Measurements from ENCODE around the gene FADS2.
A peak's percentile ranks its signal among the peaks of the same experiment; 100 is the strongest.
"Not testable (repeated sequence)": the region's sequence is repeated elsewhere in the genome, so short reads cannot be mapped to it uniquely, and the experiment has no call there.

FADS2 gene

DNA sequence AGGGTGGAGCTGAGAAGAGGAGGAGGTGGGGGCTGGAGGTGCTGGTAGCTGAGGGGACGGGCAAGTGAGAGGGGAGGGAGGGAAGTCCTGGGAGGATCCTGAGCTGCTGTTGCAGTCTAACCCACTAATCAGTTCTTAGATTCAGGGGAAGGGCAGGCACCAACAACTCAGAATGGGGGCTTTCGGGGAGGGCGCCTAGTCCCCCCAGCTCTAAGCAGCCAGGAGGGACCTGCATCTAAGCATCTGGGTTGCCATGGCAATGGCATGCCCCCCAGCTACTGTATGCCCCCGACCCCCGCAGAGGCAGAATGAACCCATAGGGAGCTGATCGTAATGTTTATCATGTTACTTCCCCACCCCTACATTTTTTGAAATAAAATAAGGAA lies 38.9 kb downstream of the FADS2 start:
- FAIRE-seq = no peak
- no peak for DNase-seq (ENCODE audit: low spot score)

DNA sequence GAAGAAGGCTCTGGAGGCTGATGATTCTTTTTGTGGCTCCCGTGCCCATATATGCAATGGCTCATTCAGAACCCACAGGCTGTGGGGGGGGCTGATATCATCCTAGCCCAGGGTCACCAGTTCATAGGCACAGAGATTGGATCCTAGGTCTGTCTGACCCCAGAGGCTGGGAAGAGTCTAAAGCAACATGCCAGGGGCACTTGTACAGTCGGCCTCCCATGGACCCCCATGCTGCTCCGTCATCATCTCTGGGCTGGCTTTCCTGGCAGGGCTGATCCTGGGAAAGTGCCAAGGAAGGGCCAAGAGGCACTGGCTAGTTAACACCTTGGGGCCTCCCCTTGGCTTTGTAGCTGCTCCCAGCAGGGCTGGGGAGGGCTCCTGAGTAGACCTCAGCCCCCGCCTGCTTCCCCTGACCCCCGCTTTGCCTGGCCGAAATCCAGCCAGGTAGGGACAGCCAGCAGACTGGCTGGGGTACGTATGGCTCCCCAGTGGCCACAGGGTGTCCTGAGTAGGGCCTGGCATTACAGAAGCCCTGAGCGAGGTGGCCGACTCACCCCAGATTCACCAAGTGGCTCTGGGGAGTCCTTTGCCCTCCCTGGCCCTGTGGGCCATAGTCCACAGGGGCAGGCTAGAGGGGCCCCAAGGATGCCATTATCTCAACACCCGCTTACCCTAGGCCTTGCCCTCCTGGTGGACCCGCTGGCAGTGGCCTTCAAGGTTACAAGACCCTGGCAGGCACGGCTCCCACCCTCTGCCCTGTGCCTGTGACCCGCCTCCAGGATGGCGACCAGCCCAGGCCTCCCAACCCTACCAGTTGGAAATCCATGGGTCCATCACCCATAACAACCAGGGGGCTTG lies 40.7 kb downstream of the FADS2 start:
- DNase-seq (ENCODE audit: low spot score) (no peak), FAIRE-seq (no peak)

DNA sequence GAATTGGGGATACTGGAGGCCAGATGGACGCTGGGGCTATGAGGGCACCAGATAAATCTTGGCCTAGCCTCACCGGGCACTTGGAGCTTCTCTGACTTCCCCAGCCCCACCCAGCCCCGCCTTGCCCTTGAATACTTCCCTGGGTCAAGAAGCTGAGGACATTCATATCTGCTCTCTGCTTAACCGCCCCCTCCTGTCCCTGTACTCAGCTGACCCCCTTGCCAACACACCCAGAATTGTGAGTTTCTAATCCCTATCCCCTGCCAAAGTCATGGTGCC lies 41.3 kb downstream of the FADS2 start:
- FAIRE-seq (no peak), DNase-seq (ENCODE audit: low spot score) (no peak)

DNA sequence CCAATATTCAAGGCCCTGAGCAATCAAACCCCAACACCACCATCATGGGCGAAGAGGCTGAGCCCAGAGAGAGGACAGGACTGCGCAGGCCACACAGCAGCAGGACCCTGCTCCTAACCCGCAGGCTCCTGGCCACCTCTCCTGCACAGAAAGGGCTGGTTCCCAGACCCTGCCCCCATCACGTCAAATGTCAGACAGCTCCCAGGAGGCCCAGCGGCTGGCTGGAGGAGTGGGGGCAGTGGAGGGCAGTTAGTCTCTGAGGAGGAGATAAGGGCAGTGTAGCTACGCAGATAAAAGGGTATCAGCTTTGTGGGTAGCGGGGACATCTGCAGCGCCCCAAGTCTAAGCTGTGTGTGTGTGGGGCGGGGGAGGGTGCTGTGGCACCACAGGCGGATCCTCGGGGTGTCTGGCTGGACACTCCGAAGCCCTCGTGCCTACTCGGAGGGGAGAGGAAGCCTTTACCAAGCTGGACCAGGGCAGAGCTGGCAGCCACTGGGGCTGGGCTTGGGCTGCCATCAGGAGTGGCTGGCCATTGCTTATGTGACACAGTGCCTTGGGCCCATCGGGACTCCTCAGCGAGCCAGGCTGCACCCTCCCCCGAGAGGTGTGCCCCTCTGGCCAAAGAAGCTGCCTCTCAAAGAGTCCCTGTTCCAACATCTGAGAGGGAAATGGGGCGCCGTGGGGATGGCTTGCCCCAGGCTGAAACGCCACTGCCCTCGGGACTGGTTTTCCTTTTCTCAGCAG lies 41.8 kb downstream of the FADS2 start:
- no peak for DNase-seq (ENCODE audit: low spot score)
- no peak for FAIRE-seq

DNA sequence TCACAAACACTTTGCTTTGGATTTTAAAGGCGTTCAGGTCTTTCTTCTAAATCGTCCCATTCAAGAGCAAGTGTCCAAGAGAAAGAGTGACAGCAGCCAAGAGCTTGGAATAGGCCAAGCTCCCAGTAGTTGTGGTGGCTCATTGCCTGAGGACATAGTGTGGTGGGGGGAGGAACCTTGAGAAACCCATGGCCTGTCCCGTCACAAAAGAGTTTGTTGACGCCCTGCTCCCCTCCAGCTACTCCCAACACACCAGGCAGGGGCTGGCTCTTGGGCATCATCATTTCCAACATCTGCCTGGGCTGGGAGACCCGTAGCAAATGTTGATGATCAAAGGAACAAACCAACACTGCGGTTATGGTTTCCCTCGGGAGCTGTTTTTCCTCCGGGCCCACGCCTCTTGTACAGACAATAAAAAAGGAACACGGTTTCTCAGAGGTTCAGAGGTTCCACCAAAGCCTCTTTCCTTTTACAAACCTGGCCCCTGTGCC lies 42.5 kb downstream of the FADS2 start:
- no peak for DNase-seq (ENCODE audit: low spot score)
- no peak for FAIRE-seq

DNA sequence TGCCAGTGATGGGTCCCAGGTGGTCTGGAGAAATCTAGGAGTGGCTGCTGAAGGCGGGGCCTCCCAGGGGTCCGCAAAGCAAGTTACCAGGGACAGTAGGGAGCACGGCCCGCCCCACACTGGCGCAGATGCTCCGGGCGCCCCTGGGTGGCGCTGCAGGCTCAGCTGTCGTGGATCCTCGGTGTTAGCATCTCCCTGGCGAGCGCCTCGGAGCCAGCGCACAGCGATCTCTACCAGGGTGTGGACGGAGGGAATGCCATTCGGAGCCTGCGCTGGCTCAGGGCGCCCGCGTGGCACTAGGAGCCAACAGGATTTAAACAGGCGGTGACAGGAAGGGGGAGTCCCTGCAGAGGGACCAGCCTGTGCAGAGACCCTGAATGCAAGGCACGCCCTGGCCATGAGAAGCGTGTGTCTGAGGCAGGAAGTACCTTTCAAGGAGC lies 43.1 kb downstream of the FADS2 start:
- DNase-seq (ENCODE audit: low spot score) (peak; percentile 44), FAIRE-seq (no peak)

DNA sequence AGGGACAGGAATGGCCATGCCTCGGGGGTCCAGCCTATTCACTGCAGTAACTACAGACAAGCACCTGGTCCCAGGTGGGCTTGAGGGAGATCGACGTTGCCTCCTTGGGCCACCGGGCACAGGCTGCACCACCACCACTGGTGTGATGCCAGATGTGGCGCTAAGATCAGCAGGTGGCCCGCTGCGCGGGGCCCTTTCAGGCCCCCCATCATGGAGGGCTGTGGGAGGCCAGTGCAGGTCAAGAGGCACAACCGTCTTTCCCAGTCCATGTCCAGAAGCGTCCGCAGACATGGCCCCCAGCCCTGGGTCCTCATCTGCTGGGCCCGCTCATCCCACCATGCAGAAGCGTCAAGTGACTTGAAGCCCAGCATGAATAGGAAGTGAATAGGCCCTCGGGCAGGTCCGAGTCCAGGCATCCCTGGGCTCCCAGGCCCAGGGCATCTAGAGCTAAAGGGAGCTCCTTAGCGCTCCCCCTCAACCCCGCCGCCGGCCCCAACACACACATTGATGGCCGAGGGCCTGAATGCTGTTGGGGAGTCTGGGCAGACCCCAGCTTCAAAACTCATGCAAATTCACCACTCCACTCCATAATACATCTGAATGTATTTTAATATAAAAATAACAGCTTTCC lies 45.0 kb downstream of the FADS2 start:
- no peak for DNase-seq (ENCODE audit: low spot score)
- FAIRE-seq = no peak

DNA sequence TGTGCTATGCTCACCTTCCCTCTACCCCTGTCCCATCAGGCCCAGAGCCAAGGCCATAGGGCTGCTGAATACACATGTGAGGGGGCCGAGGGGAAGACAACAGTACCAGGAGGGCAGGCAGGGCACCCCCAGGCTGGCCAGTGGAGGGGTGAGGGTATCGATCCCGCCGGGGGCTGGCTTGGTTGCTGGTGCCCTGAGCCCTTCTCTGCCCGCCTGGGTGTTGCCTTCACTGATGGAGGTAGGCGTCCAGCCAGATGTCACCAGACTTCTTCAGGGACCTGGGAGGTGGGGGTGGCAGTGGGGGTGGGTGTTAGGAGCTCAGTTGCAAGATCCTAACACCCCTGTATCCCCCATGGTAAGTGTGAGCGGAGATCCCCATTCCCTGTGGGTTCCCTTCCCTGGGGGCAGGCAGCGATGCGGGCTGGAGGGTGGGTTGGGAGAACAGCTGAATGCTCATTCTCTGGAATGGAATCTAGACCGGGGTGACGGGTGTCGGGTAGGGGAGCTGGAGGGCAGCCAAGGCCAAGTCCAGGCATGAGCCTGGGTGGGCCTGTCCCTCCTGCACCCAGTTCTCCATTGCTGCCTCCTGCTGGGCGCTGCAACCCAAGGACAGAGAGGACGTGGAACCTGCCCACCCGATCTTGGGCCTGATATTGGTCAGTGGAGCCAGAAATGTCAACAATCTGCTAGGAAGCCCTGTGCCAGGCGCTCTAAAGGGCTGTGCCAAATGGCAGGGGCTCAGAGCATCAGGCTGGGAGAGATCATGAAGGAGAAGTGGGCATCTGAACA lies 45.7 kb downstream of the FADS2 start:
- no peak for DNase-seq (ENCODE audit: low spot score)
- no peak for FAIRE-seq

DNA sequence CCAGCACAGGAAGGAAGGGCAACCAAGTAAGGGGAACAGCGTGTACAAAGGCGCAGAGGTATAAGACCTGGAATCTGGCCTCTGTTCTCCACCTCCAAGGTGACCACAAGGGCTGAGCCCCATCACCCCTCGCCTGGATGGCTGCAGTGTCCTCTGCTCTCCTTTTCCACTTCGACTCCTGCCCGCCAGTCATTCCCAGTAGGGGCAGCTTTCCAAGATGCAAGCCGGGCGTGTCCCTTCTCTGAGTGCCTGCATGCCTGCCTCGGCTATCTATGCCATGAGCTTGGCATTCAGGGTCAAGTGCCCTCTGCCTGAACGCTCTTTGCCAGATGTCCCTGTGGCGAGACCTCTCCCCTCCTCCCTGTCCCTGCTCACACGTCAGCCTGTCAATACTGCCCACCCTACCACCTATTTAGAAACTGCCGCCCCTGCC lies 46.3 kb downstream of the FADS2 start:
- DNase-seq (ENCODE audit: low spot score) = no peak
- FAIRE-seq = no peak

DNA sequence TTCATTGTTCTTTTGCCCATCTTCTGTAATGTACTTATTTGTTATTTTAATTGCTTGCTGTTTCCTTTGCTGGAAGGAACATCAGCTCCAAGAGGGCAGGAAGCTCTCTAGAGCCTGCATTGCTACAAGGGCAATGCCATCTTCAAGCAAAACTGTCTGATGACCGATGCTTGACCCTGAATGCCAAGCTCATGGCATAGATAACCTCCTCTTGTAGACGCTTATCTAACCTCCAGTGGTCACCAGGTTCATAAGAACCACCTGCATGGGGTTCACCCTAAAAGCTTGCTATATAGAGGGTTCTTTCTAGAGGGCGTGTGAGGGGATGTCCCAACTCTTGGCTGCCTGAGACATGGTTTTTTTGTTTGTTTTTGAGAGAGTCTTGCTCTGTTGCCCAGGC lies 46.8 kb downstream of the FADS2 start:
- DNase-seq (ENCODE audit: low spot score) (no peak), FAIRE-seq (no peak)

DNA sequence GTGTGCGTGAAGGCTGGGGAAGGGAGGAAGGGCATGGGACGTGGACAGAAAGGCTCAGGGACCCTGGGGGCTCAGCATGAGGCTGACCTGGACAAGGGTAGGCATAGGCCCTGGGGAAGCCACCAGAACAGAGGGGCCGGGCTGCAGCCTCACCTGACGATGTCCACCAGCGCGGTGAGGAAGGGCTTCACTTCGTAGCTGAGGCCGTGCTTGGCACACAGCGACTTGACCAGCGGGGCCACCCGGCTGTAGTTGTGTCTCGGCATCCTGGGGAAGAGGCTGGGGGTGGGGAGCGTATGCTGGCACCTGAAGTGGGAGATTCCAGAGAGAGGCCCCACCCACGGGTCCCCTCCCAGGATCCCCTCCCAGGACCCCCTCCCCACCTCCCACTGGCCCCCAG lies 47.6 kb downstream of the FADS2 start:
- FAIRE-seq = no peak
- DNase-seq (ENCODE audit: low spot score) = no peak

DNA sequence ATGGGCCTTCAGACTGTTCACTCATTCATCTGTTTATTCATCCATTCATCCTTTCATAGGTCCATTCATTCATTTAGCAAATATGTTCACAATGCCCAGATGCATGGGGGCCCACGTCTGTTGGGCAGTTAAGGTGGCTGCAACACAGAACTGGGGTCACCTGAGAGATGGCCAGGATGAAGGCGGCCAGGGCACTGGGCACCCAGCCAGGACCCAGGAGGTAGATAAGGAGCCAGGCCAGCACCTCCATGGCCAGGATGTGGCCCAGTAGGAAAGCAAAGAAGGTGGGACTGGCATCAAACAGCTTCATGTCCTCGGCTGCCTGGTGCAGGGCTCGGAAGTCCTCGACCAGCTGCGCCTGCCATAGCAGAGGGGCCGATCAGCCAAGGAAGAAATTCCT lies 51.1 kb downstream of the FADS2 start:
- FAIRE-seq = no peak
- no peak for DNase-seq (ENCODE audit: low spot score)

DNA sequence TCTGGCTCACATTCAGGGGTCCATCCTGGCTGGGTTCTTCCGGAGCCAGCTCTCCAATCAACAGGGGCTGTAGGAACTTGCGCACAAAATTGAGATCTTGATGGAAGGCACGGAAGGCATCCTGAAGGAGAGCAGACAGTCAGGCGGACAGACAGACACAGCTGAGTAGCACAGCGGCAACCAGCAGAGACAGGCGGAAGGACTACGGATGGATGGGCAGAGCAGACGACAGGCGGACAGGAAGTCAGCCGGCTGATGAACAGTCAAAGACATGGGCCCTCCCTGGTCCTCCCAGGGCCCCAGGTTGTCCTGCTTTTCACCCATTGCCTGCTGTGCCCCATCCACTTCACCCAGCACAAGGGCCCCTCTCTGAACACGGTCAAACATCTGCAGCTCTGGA lies 51.9 kb downstream of the FADS2 start:
- DNase-seq (ENCODE audit: low spot score) = no peak
- FAIRE-seq = no peak

DNA sequence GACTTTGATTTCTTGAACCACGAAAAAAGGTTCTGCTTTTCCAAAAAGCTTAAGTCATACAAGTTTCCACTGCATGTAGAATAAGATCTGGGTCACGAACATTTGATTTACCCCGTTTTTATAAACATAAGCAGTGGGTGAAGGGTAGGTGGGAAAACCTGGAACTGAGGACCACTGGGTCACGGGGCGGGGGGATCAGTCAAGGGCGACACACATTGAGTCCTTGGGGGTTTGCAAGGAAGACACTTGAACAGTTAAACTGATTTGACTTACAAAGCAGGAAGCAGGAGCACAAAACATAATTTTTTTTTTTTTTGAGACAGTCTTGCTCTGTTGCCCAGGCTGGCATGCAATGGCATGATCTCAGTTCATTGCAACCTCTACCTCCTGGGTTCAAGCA lies 52.4 kb downstream of the FADS2 start:
- no peak for FAIRE-seq
- DNase-seq (ENCODE audit: low spot score) = no peak

DNA sequence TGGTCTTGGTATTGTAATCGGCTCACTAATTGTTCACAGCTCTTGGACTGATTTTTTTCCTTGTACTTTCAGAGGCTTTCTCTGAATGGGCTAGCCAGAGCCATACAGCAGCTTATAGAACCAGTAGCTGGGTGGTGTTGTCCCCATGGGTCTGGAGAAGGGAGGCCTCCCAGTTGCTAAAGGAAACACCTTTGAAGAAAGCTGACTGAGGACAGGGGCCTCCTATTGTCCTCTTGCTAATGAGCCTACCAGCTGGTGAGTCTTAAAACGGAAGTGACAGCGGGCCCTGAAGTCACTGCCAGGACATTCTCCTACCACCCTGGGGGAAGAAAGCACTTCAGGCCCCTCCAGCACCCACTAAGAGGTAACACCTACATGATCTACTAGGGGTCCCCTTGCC lies 53.3 kb downstream of the FADS2 start:
- no peak for FAIRE-seq
- no peak for DNase-seq (ENCODE audit: low spot score)

DNA sequence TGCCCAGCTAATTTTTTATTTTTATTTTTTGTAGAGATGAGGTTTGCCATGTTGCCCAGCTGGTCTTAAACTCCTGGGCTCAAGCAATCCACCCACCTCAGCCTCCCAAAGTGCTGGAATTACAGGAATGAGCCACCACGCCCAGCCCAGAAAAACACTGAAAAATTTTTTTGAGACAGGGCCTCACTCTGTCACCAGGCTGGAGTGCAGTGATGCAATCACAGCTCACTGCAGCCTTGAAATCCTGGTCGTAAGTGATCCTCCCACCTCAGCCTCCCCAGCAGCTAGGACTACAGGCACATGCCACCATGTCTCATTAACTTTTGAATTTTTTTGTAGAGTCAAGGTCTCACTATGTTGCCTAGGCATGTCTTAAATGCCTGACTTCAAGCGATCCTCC lies 54.2 kb downstream of the FADS2 start:
- not testable (repeated sequence) for FAIRE-seq; DNase-seq (ENCODE audit: low spot score)

DNA sequence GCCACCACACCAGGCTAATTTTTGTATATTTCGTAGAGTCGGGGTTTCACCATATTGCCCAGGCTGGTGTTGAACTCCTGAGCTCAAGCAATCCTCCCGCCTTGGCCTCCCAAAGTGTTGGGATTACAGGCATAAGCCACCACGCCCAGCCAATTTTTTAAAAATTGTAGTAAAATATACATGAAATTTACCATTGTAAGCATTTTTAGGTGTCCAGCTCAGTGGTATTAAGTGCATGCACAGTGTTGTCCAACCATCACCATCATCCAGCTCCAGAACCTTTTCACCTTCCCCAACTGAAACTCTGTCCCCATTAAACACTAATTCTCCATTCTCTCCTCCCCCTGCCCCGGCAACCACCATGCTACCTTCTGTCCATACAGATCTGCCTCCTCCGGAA lies 54.8 kb downstream of the FADS2 start:
- DNase-seq (ENCODE audit: low spot score) = no peak
- no peak for FAIRE-seq

DNA sequence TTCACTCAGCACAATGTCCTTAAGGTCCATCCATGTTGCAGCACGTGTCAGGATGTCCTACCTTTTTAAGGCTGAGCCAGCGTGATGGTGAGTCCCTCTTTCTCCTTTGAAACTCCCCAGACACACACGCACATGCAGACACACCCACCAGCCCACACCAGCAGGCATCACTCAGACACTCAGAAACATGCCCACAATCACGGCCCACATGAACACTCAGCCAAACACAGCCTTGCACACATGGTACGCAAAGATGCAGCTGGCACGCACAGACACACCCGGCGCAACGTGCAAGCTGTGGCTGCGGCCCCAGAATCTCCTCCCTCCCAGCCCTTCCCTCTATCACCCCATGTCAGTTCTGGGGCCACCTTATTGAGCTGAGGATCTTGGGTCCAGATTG lies 55.2 kb downstream of the FADS2 start:
- DNase-seq (ENCODE audit: low spot score) (no peak), FAIRE-seq (no peak)

DNA sequence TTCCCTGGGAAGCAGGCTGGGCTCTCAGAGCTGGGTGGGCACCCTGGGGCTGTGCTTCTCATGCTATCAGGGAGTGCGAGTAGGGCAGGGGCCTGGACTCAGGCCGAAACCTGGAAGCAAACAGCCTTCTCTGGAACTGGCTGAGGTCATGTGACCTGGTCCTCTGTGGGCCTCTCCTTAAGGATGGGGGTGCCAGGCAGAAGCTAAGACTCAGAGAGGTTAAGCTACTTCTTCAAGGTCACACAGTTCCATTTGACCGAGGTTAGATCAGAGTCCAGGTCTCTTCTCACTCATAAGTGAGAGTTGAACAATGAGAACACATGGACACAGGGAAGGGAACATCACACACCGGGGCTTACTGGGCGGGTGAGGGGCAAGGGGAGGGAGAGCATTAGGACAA lies 55.8 kb downstream of the FADS2 start:
- FAIRE-seq = no peak
- DNase-seq (ENCODE audit: low spot score) = no peak

DNA sequence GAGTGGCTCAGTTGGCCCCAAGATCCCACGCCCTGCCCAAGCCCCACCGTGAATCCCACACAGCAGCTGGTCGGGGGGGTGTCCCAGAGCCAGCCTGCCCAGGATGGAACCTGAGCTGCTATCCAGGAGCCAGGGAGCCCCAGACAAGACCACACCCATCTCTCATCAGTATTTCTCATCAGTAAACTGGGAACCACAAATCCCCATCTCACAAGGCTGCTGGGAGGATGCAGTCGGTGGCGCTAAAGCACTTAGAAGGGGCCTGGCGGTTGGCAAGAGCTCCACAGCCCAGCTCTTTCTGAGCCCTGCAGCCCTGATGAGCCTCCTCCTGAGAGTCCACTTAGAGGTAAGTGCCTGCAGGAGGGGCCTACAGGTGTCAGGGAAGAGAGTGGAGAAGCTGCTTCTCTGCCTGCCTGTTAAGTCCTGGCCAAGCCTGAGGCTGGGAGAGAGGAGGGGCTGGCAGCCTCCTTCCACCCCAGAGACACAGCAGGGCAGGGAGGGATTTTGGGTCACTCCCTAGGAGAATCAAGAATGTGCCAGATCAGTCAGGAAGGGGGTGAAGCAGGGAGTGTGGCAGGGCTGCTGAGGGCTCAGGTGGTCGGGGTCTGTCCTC lies 57.2 kb downstream of the FADS2 start:
- no peak for DNase-seq (ENCODE audit: low spot score)
- FAIRE-seq = no peak

Measured in RCC 7860 (cell line).